ENCODE measurements around the gene MIP. TPM values are rescaled to one million over a fixed set of nuclear protein-coding genes. Genes with fewer than 3 reads are reported as not detected.
"Not testable (repeated sequence)": the region's sequence is repeated elsewhere in the genome, so short reads cannot be mapped to it uniquely, and the experiment has no call there.

MIP gene
- total RNA-seq, 2 donors from 2014 or later = not detected

- intact Hi-C loops (cut with DNase I) = no loop called here
- DNase-seq (ENCODE audit: low spot score) = no peak
These were observed 36.7 kb downstream of the MIP start for GRCh38 chr12:56417739-56418138.

- intact Hi-C loops (cut with DNase I) = no loop called here
- no peak for DNase-seq (ENCODE audit: low spot score)
These were observed 40.1 kb downstream of the MIP start for GRCh38 chr12:56414401-56414800.

DNA sequence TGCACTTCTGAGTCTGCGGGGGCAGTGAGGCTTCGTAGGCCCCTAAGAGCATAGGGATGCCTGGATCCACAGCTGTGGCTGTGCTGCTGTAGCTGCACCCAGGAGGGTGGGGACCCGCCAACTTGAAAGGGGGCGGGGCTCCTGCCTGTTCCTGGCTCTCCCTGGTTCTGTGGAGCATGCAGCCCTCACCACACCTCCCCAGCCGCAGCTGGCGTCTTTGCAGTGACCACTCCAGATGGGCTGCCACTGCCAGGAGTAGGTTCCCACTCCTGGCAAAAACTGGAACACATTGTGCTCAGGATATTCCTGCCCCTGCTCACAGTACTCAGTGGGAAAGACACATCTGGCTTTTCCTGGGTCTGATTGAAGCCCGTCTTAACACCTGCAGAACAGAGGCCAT, 41.1 kb downstream of the MIP start:
- intact Hi-C loops (cut with DNase I) = no loop called here
- DNase-seq (ENCODE audit: low spot score) = no peak

- intact Hi-C loops (cut with DNase I) = no loop called here
These were observed 42.4 kb downstream of the MIP start for GRCh38 chr12:56411781-56412639.

GRCh38 chr12:56410768-56411167, 43.7 kb downstream of the MIP start:
- peak; percentile 11 for DNase-seq (ENCODE audit: low spot score)
- intact Hi-C loops (cut with DNase I) = no loop called here

More at GRCh38 chr12:56411781-56412639, 42.4 kb downstream of the MIP start:
- DNase-seq (ENCODE audit: low spot score) = peak; percentile 49

GRCh38 chr12:56408799-56409417, 45.5 kb downstream of the MIP start:
- DNase-seq (ENCODE audit: low spot score) = no peak
- intact Hi-C loops (cut with DNase I) = no loop called here

- DNase-seq (ENCODE audit: low spot score); intact Hi-C loops (cut with DNase I): not testable (repeated sequence)
These were observed 50.2 kb downstream of the MIP start for GRCh38 chr12:56404227-56404626.

DNA sequence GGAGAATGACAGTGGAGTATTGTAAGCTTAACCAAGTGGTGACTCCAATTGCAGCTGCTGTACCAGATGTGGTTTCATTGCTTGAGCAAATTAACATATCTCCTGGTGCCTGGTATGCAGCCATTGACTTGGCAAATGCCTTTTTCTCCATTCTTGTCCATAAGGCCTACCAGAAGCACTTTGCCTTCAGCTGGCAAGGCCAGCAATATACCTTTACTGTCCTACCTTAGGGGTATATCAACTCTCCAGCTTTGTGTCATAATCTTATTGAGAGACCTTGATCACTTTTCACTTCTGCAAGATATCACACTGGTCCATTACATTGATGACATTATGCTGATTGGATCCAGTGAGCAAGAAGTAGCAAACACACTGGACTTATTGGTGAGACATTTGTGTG, 52.8 kb downstream of the MIP start:
- DNase-seq (ENCODE audit: low spot score); intact Hi-C loops (cut with DNase I): not testable (repeated sequence)

DNA sequence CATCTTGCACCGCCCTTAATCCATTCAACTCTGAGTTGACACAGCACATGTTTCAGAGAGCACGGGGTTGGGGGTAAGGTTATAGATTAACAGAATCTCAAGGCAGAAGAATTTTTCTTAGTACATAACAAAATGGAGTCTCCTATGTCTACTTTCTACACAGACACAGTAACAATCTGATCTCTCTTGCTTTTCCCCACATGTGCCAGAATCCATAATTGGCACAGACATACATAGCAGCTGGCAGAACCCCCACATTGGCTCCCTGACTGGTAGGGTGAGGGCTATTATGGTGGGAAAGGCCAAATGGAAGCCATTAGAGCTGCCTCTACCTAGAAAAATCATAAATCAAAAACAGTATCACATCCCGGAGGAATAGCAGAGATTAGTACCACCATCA, 53.3 kb downstream of the MIP start:
- intact Hi-C loops (cut with DNase I); DNase-seq (ENCODE audit: low spot score): not testable (repeated sequence)

Other genes with a start within 250 kb of the MIP start
- 10 to 100 TPM; 40.1 to 44.2 TPM for gene RNF41, start 232.7 kb downstream of the MIP start, total RNA-seq
- 10 to 100 TPM; 19.9 to 23.1 TPM for gene NABP2, start 230.3 kb downstream of the MIP start, total RNA-seq
- gene SLC39A5, start 224.6 kb downstream of the MIP start, total RNA-seq = not detected
- 10 to 100 TPM; 24.6 to 34.5 TPM for gene ANKRD52, start 196.3 kb downstream of the MIP start, total RNA-seq
- gene COQ10A, start 187.7 kb downstream of the MIP start, total RNA-seq = 10 to 100 TPM in 1 of 2 donors, 1 to 10 TPM in 1; 9.6 to 10.1 TPM
- gene CS, start 154.3 kb downstream of the MIP start, total RNA-seq = 100 to 1,000 TPM; 109 to 115 TPM
- gene CNPY2, start 138.7 kb downstream of the MIP start, total RNA-seq = 10 to 100 TPM; 62.1 to 79.3 TPM
- gene PAN2, start 120.7 kb downstream of the MIP start, total RNA-seq = 10 to 100 TPM; 29.4 to 40.7 TPM
- not detected for gene IL23A, start 115.8 kb downstream of the MIP start, total RNA-seq
- 100 to 1,000 TPM; 108 to 113 TPM for gene STAT2, start 94.5 kb downstream of the MIP start, total RNA-seq
- gene APOF, start 91.8 kb downstream of the MIP start, total RNA-seq = not detected
- gene TIMELESS, start 5.2 kb downstream of the MIP start, total RNA-seq = 1 to 10 TPM; 4.4 TPM
- gene SPRYD4, start 13.9 kb upstream of the MIP start, total RNA-seq = 1 to 10 TPM; 1.7 to 2.3 TPM
- under 1 TPM; 0.24 to 0.69 TPM for gene GLS2, start 33.5 kb upstream of the MIP start, total RNA-seq
- gene RBMS2, start 67.2 kb upstream of the MIP start, total RNA-seq = 10 to 100 TPM; 57.2 to 60.5 TPM
- 10 to 100 TPM; 48.7 to 66.3 TPM for gene BAZ2A, start 175.7 kb upstream of the MIP start, total RNA-seq
- 100 to 1,000 TPM; 363 to 368 TPM for gene ATP5F1B, start 191.3 kb upstream of the MIP start, total RNA-seq
- 100 to 1,000 TPM; 132 to 145 TPM for gene PTGES3, start 233.6 kb upstream of the MIP start, total RNA-seq